ENCODE data around the gene NT5E. TPM values are rescaled to one million over a fixed set of nuclear protein-coding genes. Genes with fewer than 3 reads are reported as not detected.

Gene NT5E
- total RNA-seq, 1 donor from 2014 or later: 0.29 TPM

GRCh38 chr6:85456782-85457181 is 6.9 kb downstream of the NT5E start:
- H3K27me3 Mint-ChIP-seq (ENCODE audit: unreplicated experiment): no peaks in the 10 kb centered on the region
- TF ChIP-seq, protein P1, sequence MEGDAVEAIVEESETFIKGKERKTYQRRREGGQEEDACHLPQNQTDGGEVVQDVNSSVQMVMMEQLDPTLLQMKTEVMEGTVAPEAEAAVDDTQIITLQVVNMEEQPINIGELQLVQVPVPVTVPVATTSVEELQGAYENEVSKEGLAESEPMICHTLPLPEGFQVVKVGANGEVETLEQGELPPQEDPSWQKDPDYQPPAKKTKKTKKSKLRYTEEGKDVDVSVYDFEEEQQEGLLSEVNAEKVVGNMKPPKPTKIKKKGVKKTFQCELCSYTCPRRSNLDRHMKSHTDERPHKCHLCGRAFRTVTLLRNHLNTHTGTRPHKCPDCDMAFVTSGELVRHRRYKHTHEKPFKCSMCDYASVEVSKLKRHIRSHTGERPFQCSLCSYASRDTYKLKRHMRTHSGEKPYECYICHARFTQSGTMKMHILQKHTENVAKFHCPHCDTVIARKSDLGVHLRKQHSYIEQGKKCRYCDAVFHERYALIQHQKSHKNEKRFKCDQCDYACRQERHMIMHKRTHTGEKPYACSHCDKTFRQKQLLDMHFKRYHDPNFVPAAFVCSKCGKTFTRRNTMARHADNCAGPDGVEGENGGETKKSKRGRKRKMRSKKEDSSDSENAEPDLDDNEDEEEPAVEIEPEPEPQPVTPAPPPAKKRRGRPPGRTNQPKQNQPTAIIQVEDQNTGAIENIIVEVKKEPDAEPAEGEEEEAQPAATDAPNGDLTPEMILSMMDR (IDR thresholded peaks at IDR 0.05; ENCODE audit: partially characterized antibody, unreplicated experiment): no peak
- H3K27ac Mint-ChIP-seq (ENCODE audit: unreplicated experiment): no peak overlapping the region
- peaks cover 3% of the 10 kb centered on the region for H3K4me1 Mint-ChIP-seq (ENCODE audit: low read depth, unreplicated experiment)
- H3K36me3 Mint-ChIP-seq (ENCODE audit: unreplicated experiment): no peaks in the 10 kb centered on the region
- H3K4me3 Mint-ChIP-seq (ENCODE audit: unreplicated experiment): no peak overlapping the region
- no peaks in the 10 kb centered on the region for H3K9me3 Mint-ChIP-seq (ENCODE audit: unreplicated experiment)
- DNase-seq: no peak

- no peaks in the 10 kb centered on the region for H3K27me3 Mint-ChIP-seq (ENCODE audit: unreplicated experiment)
- no peak overlapping the region for H3K27ac Mint-ChIP-seq (ENCODE audit: unreplicated experiment)
- H3K9me3 Mint-ChIP-seq (ENCODE audit: unreplicated experiment): no peaks in the 10 kb centered on the region
- H3K4me1 Mint-ChIP-seq (ENCODE audit: low read depth, unreplicated experiment): no peaks in the 10 kb centered on the region
- TF ChIP-seq, protein P1 (IDR thresholded peaks at IDR 0.05; ENCODE audit: partially characterized antibody, unreplicated experiment): no peak
- no peak for DNase-seq
- H3K36me3 Mint-ChIP-seq (ENCODE audit: unreplicated experiment): no peaks in the 10 kb centered on the region
- no peak overlapping the region for H3K4me3 Mint-ChIP-seq (ENCODE audit: unreplicated experiment)
Measured at GRCh38 chr6:85458184-85458583, 8.3 kb downstream of the NT5E start.

DNA sequence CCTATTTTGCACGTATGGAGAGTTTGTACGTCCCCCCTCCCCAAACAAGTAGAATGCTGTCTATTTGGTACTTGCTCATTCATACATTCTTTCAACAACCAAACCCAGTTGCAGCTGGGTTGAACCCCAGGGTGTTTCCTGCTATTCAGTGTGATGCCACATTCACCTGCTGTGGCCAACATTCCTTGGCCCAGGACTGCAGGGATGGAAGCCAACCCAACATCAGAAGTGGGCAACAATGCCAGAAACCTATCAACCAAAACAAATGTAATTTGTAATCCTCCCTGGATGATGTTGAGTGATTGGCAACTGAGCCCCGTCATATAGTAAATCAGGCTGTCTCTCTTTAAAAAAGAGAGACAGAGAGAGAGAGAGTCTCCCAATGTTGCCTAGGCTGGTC is 8.9 kb downstream of the NT5E start:
- no peaks in the 10 kb centered on the region for H3K27me3 Mint-ChIP-seq (ENCODE audit: unreplicated experiment)
- H3K4me1 Mint-ChIP-seq (ENCODE audit: low read depth, unreplicated experiment): no peaks in the 10 kb centered on the region
- no peak for DNase-seq
- TF ChIP-seq, protein P1 (IDR thresholded peaks at IDR 0.05; ENCODE audit: partially characterized antibody, unreplicated experiment): no peak
- no peak overlapping the region for H3K4me3 Mint-ChIP-seq (ENCODE audit: unreplicated experiment)
- no peak overlapping the region for H3K27ac Mint-ChIP-seq (ENCODE audit: unreplicated experiment)
- H3K9me3 Mint-ChIP-seq (ENCODE audit: unreplicated experiment): no peaks in the 10 kb centered on the region
- no peaks in the 10 kb centered on the region for H3K36me3 Mint-ChIP-seq (ENCODE audit: unreplicated experiment)

DNA sequence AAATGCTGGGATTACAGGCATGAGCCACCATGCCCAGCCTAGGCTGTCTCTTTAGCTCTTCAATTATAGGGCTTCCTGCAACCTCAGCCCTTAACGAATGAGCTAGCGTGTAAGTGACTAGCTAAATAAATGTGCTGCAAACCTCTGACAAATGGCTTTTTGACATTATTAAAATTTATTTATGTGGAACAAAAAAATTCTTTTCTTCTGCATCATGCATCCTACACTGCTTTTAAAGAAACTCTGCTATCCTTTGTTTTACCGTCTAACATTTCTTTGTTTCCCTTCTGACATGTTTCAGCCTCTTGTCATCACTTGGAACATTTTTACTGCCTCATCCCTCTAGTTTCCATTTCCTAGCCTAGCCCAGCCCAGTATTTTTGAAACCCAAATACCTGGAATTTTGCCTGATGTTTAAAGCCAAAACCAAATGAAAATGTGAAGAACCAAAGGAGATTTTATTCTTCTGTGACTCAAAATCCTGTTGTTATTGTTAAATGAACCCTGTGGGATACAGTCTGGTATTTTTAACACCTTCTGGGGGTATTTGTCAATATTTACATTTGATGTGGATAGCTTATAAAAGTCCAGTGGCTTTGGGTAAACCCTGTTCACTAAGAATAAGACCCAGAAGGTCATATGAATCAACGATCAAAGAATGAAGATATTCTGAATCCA is 9.5 kb downstream of the NT5E start:
- no peaks in the 10 kb centered on the region for H3K36me3 Mint-ChIP-seq (ENCODE audit: unreplicated experiment)
- no peak overlapping the region for H3K27ac Mint-ChIP-seq (ENCODE audit: unreplicated experiment)
- H3K27me3 Mint-ChIP-seq (ENCODE audit: unreplicated experiment): no peaks in the 10 kb centered on the region
- H3K9me3 Mint-ChIP-seq (ENCODE audit: unreplicated experiment): no peaks in the 10 kb centered on the region
- no peak for DNase-seq
- H3K4me3 Mint-ChIP-seq (ENCODE audit: unreplicated experiment): no peak overlapping the region
- no peaks in the 10 kb centered on the region for H3K4me1 Mint-ChIP-seq (ENCODE audit: low read depth, unreplicated experiment)
- TF ChIP-seq, protein P1 (IDR thresholded peaks at IDR 0.05; ENCODE audit: partially characterized antibody, unreplicated experiment): no peak

- TF ChIP-seq, protein P1 (IDR thresholded peaks at IDR 0.05; ENCODE audit: partially characterized antibody, unreplicated experiment): no peak
- no peaks in the 10 kb centered on the region for H3K9me3 Mint-ChIP-seq (ENCODE audit: unreplicated experiment)
- DNase-seq: no peak
- no peaks in the 10 kb centered on the region for H3K27me3 Mint-ChIP-seq (ENCODE audit: unreplicated experiment)
- no peaks in the 10 kb centered on the region for H3K36me3 Mint-ChIP-seq (ENCODE audit: unreplicated experiment)
- H3K4me1 Mint-ChIP-seq (ENCODE audit: low read depth, unreplicated experiment): no peaks in the 10 kb centered on the region
- no peak overlapping the region for H3K4me3 Mint-ChIP-seq (ENCODE audit: unreplicated experiment)
- H3K27ac Mint-ChIP-seq (ENCODE audit: unreplicated experiment): no peak overlapping the region
Measured at GRCh38 chr6:85460154-85460920, 10.5 kb downstream of the NT5E start.
